Measurements from ENCODE around the gene ACACA. TPM values are rescaled to one million over a fixed set of nuclear protein-coding genes. Genes with fewer than 3 reads are reported as not detected.

ACACA gene
- total and polyA plus RNA-seq, 9 of the 15 experiments (the other 6 are each of a cell fraction or from before 2014, with no cell fraction given): 35.9 to 135 (median 88.4) TPM

GRCh38 chr17:37295888-37296287 is 110.7 kb downstream of the ACACA start (continued):
- TF ChIP-seq FOS (IDR thresholded peaks at IDR 0.05; ENCODE audit: extremely low read depth, insufficient read length) (no peak), ELF1 (tag; IDR thresholded peaks at IDR 0.05) (no peak), NCOA6 (IDR thresholded peaks at IDR 0.05) (no peak), TAL1 (IDR thresholded peaks at IDR 0.05) (no peak), TAF9B (IDR thresholded peaks at IDR 0.05; ENCODE audit: partially characterized antibody) (no peak), KAT8 (IDR thresholded peaks at IDR 0.05; ENCODE audit: low read depth) (no peak), ARID2 (IDR thresholded peaks at IDR 0.05) (no peak), ESRRA (IDR thresholded peaks at IDR 0.05; ENCODE audit: borderline replicate concordance, low read depth) (no peak), BMI1 (IDR thresholded peaks at IDR 0.05; ENCODE audit: low read length) (no peak)
- TF ChIP-seq, protein P1, sequence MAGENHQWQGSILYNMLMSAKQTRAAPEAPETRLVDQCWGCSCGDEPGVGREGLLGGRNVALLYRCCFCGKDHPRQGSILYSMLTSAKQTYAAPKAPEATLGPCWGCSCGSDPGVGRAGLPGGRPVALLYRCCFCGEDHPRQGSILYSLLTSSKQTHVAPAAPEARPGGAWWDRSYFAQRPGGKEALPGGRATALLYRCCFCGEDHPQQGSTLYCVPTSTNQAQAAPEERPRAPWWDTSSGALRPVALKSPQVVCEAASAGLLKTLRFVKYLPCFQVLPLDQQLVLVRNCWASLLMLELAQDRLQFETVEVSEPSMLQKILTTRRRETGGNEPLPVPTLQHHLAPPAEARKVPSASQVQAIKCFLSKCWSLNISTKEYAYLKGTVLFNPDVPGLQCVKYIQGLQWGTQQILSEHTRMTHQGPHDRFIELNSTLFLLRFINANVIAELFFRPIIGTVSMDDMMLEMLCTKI (IDR thresholded peaks at IDR 0.05; ENCODE audit: partially characterized antibody): no peak

DNA sequence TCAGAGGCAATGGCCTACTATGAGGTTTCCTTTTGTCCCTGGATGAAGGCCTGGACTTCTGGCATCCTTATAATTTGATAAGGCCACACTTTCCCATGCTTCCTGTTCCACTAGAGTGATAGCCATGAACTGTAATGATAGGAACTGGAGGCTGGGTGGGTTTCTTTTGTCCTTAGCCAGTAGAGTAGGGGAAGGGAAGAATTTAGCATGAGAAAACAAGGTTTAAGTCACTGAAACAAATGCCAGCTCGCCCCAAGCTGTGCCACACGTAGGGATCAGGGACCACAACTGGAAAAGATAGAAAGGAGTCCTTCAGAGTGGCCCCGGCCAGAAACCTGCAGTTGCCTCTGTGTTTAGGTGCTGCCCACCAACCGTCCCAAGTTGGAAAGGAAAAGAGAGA is 111.7 kb downstream of the ACACA start:
- no peak for DNase-seq (ENCODE audit: extremely low read depth in 1 of 4, low spot score in 3 of 4)
- Histone ChIP-seq H3K4me1 (replicated peaks in 1 of 2; ENCODE audit: control insufficient read depth in 2 of 2, insufficient read depth in 2 of 2, low read length in 2 of 2) (peaks cover 3 to 5% of the 10 kb centered on the region in 2 experiments; a peak in 4 of 5 replicates), H3K27me3 (ENCODE audit: control insufficient read depth in 2 of 2, insufficient read depth in 2 of 2, low read length in 2 of 2) (no peaks in the 10 kb centered on the region), H3K9me1 (ENCODE audit: control insufficient read depth, insufficient read depth, low read length) (no peaks in the 10 kb centered on the region), H3K9ac (ENCODE audit: insufficient read depth in 1 of 2, low read depth in 2 of 2, low read length in 2 of 2) (no peak overlapping the region), H2AFZ (ENCODE audit: low read depth, low read length) (no peak overlapping the region), H4K20me1 (replicated peaks; ENCODE audit: control insufficient read depth, insufficient read depth, low read length) (no peaks in the 10 kb centered on the region), H3K36me3 (ENCODE audit: control insufficient read depth, insufficient read depth, low read length) (peaks cover 26% of the 10 kb centered on the region; the same call in 2 of the 3 replicates), H3K27ac (ENCODE audit: extremely low read depth, low read depth, low read length) (0 out of 3 replicates have a peak overlapping the region, but pooled peaks have one; percentile 23), H3K79me2 (ENCODE audit: control insufficient read depth, insufficient read depth, low read length) (peaks cover 77% of the 10 kb centered on the region), H3K4me3 (no peak overlapping the region), H3K9me3 (replicated peaks; ENCODE audit: control insufficient read depth, insufficient read depth, low read depth, low read length) (no peaks in the 10 kb centered on the region), H3K4me2 (ENCODE audit: insufficient read depth, low read length) (no peak overlapping the region)
- FAIRE-seq: no peak
- in situ Hi-C loops (cut with MboI): no loop called here
- 89% methylated on average over 4 of the region's 4 CpGs for WGBS (ENCODE audit: insufficient coverage, low coverage, missing lambda C conversion rate)
- intact Hi-C loops (cut with micrococcal nuclease): no loop called here
- ChIA-PET POLR2A (interaction anchor here (1.0 kb wide), 1 partner anchor 9 kb away, joined by 4 read pairs; no protein-coding TSS in a partner anchor), CTCF (ENCODE audit: low intra/inter-chr PET ratio) (no interaction called here)
- BruUV-seq (replicated peaks): no TSS peak
- no peak; the same call in 2 of the 3 replicates for ATAC-seq
- TF ChIP-seq FOXA1 (IDR thresholded peaks at IDR 0.05; ENCODE audit: borderline replicate concordance) (no peak), MCM7 (IDR thresholded peaks at IDR 0.05) (no peak), EP400 (IDR thresholded peaks at IDR 0.05) (no peak), TAF15 (IDR thresholded peaks at IDR 0.05; ENCODE audit: low read depth, low read length) (no peak), ZNF589 (CRISPR knock-in tag; IDR thresholded peaks at IDR 0.05; ENCODE audit: low read depth) (no peak), PML (IDR thresholded peaks at IDR 0.05; ENCODE audit: low read length) (no peak), PRPF4 (IDR thresholded peaks at IDR 0.05; ENCODE audit: insufficient read depth, low read depth, low read length, poor library complexity, severe bottlenecking) (no peak), EWSR1 (IDR thresholded peaks at IDR 0.05; ENCODE audit: borderline replicate concordance, low read depth, partially characterized antibody) (no peak)
- TF ChIP-seq, protein P2, sequence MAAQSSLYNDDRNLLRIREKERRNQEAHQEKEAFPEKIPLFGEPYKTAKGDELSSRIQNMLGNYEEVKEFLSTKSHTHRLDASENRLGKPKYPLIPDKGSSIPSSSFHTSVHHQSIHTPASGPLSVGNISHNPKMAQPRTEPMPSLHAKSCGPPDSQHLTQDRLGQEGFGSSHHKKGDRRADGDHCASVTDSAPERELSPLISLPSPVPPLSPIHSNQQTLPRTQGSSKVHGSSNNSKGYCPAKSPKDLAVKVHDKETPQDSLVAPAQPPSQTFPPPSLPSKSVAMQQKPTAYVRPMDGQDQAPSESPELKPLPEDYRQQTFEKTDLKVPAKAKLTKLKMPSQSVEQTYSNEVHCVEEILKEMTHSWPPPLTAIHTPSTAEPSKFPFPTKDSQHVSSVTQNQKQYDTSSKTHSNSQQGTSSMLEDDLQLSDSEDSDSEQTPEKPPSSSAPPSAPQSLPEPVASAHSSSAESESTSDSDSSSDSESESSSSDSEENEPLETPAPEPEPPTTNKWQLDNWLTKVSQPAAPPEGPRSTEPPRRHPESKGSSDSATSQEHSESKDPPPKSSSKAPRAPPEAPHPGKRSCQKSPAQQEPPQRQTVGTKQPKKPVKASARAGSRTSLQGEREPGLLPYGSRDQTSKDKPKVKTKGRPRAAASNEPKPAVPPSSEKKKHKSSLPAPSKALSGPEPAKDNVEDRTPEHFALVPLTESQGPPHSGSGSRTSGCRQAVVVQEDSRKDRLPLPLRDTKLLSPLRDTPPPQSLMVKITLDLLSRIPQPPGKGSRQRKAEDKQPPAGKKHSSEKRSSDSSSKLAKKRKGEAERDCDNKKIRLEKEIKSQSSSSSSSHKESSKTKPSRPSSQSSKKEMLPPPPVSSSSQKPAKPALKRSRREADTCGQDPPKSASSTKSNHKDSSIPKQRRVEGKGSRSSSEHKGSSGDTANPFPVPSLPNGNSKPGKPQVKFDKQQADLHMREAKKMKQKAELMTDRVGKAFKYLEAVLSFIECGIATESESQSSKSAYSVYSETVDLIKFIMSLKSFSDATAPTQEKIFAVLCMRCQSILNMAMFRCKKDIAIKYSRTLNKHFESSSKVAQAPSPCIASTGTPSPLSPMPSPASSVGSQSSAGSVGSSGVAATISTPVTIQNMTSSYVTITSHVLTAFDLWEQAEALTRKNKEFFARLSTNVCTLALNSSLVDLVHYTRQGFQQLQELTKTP (IDR thresholded peaks at IDR 0.05; ENCODE audit: low read depth in 1 of 2, partially characterized antibody in 2 of 2): no peak

All from K562 (cell line).